Epithelial cell of prostate (primary cell): Measurements from ENCODE around the gene CDKN2B-AS1.
A peak's percentile ranks its signal among the peaks of the same experiment; 100 is the strongest.

Source experiments
- DNase-seq: peaks from one replicate; pipeline ENCODE4 v3.0.0-alpha.2; 2011; ENCODE audit warnings: low read depth, low spot score
- H3K27ac ChIP-seq: fragments of 450-650 bp; 2 replicates; pipeline ENCODE4 v1.5.1; 2017; ENCODE audit warnings: mild to moderate bottlenecking

CDKN2B-AS1 gene

GRCh38 chr9:22068369-22068768, 73.8 kb downstream of the CDKN2B-AS1 start:
- H3K27ac ChIP-seq = no peak overlapping the region
- no peak for DNase-seq

GRCh38 chr9:22073349-22073748, 78.8 kb downstream of the CDKN2B-AS1 start:
- DNase-seq = no peak
- no peak overlapping the region for H3K27ac ChIP-seq

DNA sequence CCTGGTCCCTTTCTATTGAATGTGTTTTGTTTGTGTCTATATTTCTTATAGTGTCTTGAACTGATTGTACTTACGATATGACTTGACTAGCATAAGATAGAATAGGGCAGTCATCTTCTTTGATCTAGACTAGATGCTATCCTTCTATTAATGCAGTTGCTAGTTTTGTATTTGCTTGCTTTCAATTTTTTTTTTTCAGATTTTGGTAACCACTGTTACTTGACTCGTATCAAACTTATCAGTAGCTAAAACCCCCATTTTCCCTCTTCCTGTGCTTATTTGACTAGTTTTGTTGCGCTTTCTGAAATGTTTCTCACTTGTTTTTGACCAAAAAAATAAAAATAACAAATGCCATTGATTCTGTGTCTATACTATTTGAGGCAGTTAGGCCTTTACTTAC, 83.5 kb downstream of the CDKN2B-AS1 start:
- no peak for DNase-seq

GRCh38 chr9:22079873-22080341, 85.3 kb downstream of the CDKN2B-AS1 start:
- peak overlapping the region; percentile 21 for H3K27ac ChIP-seq
- peak; percentile 78 for DNase-seq

More for the DNA sequence above, 83.5 kb downstream of the CDKN2B-AS1 start:
- no peak overlapping the region for H3K27ac ChIP-seq

DNA sequence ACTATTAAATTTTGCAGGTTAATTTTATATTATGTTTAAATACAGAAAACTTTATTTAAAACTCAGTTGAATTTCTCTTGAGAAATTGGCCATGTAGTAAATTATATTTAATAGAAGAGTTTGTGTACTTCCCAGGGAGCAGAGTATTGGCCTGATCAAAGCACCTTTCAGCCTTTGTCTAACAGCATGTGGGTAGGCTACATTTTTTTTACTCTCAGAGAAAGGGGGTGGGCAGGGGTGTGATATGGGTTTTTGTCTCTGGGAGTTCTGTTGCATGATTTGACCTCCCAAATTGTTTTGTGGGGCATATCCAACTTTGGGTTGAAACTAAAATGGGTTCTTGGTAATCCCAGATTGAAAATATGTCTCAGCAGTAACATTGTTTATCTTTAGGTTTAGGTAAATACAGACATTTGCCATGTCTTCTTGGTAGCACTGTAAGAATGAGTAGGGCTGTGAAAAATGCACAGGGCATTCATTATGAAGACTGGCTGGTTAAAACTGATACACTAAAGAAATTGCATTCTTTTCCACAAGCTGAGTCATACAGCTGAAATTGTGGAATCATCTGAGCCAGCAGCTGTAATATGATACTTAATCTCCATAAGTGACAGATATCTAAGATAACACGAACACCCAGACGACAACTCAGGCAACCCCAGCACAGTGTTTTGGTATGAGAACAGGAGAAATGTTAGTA, 89.9 kb downstream of the CDKN2B-AS1 start:
- H3K27ac ChIP-seq = peak overlapping the region; percentile 83
- peak; percentile 76 for DNase-seq

- DNase-seq = no peak
- H3K27ac ChIP-seq = peak overlapping the region; percentile 33
These were observed 93.6 kb downstream of the CDKN2B-AS1 start for GRCh38 chr9:22088053-22088716.

GRCh38 chr9:22088717-22089061, 94.1 kb downstream of the CDKN2B-AS1 start:
- peak; percentile 75 for DNase-seq

GRCh38 chr9:22097707-22098106, 103.1 kb downstream of the CDKN2B-AS1 start:
- peak; percentile 78 for DNase-seq

More at GRCh38 chr9:22088717-22089061, 94.1 kb downstream of the CDKN2B-AS1 start:
- peak overlapping the region; percentile 33 for H3K27ac ChIP-seq

DNA sequence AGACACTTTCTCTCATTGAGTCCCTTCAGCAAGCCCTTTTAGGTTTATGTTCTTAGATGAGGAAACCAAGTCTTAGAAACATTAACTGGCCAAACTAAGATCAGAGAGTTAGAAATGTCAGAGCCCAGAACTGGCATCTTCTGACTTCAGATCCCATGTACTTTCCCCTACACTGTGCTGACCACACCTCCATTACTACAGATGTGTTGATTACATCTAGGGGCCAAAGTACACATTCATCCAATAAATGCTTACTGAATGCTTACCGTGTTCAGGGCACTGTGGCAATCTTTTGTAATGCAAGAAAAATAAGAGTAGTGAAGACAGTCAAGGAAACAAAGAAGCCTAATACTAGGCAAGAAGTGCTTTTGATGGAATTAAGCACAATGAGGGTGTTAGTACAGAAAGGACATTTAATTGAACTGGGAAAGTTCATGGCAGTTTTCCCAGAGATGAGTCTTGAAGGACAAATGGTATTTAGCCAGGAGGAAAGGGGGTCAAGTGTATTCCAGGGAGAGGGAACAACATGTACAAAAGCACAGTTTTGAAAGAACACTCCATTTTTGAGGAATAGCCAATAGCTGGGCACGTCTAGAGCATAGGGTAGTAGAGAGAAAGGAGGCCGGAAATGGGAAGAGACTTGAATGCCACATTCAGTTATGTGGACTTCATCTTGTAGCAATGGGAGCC, 104.2 kb downstream of the CDKN2B-AS1 start:
- H3K27ac ChIP-seq = peak overlapping the region; percentile 52
- DNase-seq = no peak

More at GRCh38 chr9:22097707-22098106, 103.1 kb downstream of the CDKN2B-AS1 start:
- H3K27ac ChIP-seq = peak overlapping the region; percentile 52

DNA sequence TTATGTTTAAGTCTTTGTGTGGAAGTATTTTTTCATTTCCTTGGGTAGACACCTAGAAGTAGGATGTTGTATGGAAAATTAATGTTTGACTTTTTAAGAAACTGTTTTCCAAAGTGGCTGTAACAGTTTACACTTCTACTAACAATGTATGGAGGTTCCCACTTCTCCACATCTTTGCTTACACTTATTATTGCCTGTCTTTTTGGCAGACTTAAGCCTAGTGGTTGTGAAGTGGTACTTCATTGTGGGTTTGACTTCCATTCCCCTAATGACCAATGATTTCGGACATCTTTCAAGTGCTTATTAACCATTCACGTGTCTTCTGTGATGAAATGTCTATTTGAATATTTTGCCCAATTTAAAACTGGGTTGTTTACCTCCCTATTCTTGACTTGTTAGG, 106.0 kb downstream of the CDKN2B-AS1 start:
- H3K27ac ChIP-seq = no peak overlapping the region
- DNase-seq = no peak

- H3K27ac ChIP-seq = peak overlapping the region; percentile 96
- DNase-seq = no peak
These were observed 107.8 kb downstream of the CDKN2B-AS1 start for GRCh38 chr9:22102146-22103053.

GRCh38 chr9:22103685-22104575, 109.3 kb downstream of the CDKN2B-AS1 start:
- peak overlapping the region; percentile 96 for H3K27ac ChIP-seq
- no peak for DNase-seq

DNA sequence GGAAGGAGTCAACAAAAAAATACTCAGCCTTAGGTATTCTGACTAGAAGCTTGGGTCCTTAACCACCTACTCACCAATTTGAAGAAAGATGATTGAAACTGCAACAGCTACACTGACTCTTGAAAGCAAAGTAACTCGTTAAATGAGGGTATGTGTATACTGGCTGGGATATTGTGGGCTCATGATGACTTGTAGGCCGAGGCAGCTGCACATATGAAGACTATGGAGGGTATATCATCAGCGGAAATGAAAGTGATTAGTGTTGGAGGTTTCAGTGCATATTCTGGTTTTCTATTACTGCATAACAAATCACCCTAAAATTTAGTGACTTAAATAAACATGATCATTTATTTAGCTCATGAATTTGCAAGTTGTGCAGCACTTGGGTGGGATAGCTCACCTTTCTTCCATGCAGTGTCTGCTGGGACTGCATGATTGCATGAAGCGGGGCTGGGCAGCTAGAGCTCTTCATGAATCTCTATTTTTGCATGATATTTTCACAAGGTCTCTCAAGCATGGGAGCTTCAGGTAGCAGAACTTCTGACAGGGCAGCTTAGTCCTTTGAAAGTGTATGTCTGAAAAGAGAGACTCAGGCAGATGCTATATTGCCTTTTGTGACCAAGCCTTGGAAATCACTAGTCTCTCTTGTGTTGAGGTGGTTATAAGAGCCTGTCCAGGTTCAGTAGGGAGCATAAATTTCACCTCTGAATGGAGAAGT, 110.6 kb downstream of the CDKN2B-AS1 start:
- peak overlapping the region; percentile 96 for H3K27ac ChIP-seq
- no peak for DNase-seq

DNA sequence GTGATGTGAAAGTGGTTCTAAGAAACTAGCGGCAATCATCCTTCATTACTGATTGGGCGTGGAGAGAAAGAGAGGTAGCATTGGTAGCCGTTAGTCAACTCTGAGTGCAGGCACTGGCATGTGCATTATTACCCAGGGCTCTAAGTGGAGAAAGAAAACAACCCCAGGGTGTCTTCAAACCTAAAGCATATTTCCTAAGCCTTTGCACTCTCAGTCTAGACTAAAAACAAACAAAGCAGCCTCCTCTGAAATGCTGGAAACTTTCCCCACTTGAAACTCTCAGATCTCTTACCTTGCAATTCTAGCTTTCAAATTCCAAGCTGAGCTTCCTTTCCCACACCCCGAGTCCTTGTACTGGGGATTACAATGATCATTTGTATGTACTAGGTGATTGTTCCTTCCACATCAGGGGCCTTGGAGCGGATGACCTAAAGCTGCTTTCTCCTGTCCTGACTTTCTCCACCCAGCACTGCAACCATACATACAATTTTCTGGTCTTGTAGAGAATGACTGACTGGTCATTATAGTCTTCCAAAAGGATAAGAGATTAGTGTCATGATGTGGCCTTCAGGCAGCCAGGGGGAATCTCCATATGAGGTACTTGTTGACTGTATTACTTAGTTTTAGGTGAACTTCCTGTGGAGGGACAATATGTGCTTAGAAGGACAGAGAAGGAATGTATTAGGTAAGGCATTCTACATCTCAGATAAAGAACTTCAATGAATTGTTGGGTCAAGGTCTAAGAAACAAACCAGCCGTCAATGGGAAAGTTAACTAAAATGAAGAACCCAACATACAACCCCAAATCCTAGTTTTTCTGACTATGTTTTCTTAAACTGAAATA, 112.8 kb downstream of the CDKN2B-AS1 start:
- H3K27ac ChIP-seq = peak overlapping the region; percentile 71
- DNase-seq = peak; percentile 93

- H3K27ac ChIP-seq = no peak overlapping the region
- DNase-seq = no peak
These were observed 114.2 kb downstream of the CDKN2B-AS1 start for GRCh38 chr9:22108581-22109370.

DNA sequence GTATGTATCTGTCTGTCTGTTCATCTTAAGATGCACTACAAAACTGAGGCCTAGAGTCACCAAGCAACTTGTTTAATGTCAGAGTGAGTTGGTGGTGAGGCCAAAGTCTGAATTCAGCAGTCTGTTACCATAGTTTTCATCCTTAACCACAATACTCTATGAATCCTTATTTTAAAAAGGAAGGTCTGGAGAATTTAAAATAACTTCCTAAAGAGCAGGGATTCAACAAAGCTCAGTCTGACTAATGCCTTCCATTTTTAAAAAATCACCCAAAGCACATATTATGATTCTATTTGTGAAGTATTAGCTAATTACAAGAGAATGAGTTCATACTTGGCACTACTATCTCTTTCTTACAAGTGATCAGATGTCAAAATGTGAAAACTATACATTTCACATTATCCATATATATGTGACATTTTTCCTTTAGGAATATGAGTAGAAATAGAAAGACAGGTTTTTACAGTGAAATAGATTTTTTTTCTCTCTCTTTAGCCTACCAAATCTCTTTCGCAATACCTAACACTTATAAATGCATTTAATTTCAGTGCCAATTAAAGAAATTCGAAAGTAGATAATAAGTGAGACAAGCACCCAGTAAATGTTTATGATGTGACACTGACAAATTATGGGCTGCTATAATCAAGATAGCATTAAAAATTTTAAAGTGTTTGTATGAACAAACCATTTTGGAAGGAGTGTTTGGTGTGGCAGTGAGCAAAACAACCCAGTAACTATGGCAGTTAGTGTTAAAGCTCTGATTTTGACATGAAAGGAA, 116.8 kb downstream of the CDKN2B-AS1 start:
- peak overlapping the region; percentile 32 for H3K27ac ChIP-seq

More for the DNA sequence above, 116.8 kb downstream of the CDKN2B-AS1 start:
- DNase-seq = no peak
